Measurements from ENCODE around the gene ATP2B3.

DNA sequence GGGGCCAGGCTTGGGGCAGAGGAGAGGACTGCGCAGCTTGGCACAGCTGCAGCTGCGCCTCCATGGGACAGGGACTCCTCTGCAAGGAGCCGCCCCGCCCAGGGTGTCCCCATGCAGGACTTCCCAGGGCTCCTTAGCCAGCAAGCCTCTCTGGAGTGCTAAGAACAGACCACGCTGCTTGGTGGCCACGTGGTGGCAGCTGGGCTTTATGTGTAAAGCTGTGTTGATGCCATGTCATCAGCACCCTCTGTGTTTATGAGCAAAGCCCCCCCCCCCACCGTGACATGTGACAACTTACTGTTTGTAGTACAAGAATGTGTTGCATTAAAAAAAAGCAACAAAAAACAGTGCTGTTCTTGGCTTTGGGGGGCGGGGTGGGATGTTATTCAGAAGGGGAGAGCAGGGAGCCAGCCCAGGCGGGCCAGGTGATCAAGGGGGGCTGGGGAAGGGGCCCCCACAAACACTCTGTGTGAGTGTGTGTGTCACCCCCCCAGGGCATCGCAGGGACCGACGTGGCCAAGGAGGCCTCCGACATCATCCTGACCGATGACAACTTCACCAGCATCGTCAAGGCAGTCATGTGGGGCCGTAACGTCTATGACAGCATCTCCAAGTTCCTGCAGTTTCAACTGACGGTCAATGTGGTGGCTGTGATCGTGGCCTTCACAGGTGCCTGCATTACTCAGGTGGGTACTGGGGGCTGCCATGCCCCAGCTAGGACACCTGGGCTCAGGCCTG, 40.3 kb downstream of the ATP2B3 start:
- TF ChIP-seq EZH2 (IDR thresholded peaks at IDR 0.05; ENCODE audit: borderline replicate concordance, low read length): no peak
- TF ChIP-seq, protein P1, sequence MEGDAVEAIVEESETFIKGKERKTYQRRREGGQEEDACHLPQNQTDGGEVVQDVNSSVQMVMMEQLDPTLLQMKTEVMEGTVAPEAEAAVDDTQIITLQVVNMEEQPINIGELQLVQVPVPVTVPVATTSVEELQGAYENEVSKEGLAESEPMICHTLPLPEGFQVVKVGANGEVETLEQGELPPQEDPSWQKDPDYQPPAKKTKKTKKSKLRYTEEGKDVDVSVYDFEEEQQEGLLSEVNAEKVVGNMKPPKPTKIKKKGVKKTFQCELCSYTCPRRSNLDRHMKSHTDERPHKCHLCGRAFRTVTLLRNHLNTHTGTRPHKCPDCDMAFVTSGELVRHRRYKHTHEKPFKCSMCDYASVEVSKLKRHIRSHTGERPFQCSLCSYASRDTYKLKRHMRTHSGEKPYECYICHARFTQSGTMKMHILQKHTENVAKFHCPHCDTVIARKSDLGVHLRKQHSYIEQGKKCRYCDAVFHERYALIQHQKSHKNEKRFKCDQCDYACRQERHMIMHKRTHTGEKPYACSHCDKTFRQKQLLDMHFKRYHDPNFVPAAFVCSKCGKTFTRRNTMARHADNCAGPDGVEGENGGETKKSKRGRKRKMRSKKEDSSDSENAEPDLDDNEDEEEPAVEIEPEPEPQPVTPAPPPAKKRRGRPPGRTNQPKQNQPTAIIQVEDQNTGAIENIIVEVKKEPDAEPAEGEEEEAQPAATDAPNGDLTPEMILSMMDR (IDR thresholded peaks at IDR 0.05; ENCODE audit: low read length): no peak

Data from OCI-LY1 (cell line).